KMS-11 (cell line): ENCODE data around the gene GRAP.

Experiments used
- H2AFZ ChIP-seq: fragments of 200-600 bp; sonication (generic); 2 replicates; pipeline ENCODE4 v1.6.1; 2016; ENCODE audit warnings: antibody characterized with exemption, mixed run types, low read depth
- H3K27ac ChIP-seq: fragments of 200-600 bp; sonication (generic); 2 replicates; pipeline ENCODE4 v1.6.1; 2016; ENCODE audit warnings: mild to moderate bottlenecking, mixed run types
- H3K27me3 ChIP-seq: fragments of 200-600 bp; sonication (generic); 2 replicates; pipeline ENCODE4 v1.6.1; 2017; ENCODE audit warnings: mild to moderate bottlenecking, low read depth, mixed run types, moderate library complexity; ENCODE audit not compliant: insufficient read depth
- H3K36me3 ChIP-seq: fragments of 200-600 bp; sonication (generic); 2 replicates; pipeline ENCODE4 v1.6.1; 2017; ENCODE audit warnings: mild to moderate bottlenecking, mixed run types; ENCODE audit not compliant: insufficient read depth
- H3K4me1 ChIP-seq: fragments of 200-600 bp; sonication (generic); 2 replicates; pipeline ENCODE4 v1.6.1; 2016; ENCODE audit warnings: mild to moderate bottlenecking, low read depth, mixed run types; ENCODE audit not compliant: poor library complexity, severe bottlenecking
- H3K4me2 ChIP-seq: fragments of 200-600 bp; sonication (generic); 2 replicates; pipeline ENCODE4 v1.7.0; 2016; ENCODE audit warnings: mild to moderate bottlenecking, mixed run types
- H3K4me3 ChIP-seq: fragments of 200-600 bp; sonication (generic); IDR thresholded peaks from 2 replicates; pipeline ENCODE4 v1.6.1; 2017; ENCODE audit warnings: low read depth, low read length, mixed read lengths; ENCODE audit not compliant: insufficient read depth
- H3K79me2 ChIP-seq: fragments of 200-600 bp; sonication (generic); 2 replicates; pipeline ENCODE4 v1.6.1; 2016; ENCODE audit warnings: low read depth, mixed run types; ENCODE audit not compliant: insufficient read depth
- H3K9ac ChIP-seq: fragments of 200-600 bp; sonication (generic); 2 replicates; pipeline ENCODE4 v1.6.1; 2016; ENCODE audit warnings: mild to moderate bottlenecking, mixed run types
- H4K20me1 ChIP-seq: fragments of 200-600 bp; sonication (generic); 2 replicates; pipeline ENCODE4 v1.6.1; 2016; ENCODE audit warnings: mild to moderate bottlenecking, mixed run types; ENCODE audit not compliant: insufficient read depth
- TF ChIP-seq, protein P1 (sequence below): fragments of 200-600 bp; sonication (generic); conservative IDR thresholded peaks from 2 replicates; pipeline ENCODE4 v1.6.1; 2017; ENCODE audit warnings: low read depth, mild to moderate bottlenecking, antibody characterized with exemption, low read length, moderate library complexity, mixed read lengths

Gene GRAP

DNA sequence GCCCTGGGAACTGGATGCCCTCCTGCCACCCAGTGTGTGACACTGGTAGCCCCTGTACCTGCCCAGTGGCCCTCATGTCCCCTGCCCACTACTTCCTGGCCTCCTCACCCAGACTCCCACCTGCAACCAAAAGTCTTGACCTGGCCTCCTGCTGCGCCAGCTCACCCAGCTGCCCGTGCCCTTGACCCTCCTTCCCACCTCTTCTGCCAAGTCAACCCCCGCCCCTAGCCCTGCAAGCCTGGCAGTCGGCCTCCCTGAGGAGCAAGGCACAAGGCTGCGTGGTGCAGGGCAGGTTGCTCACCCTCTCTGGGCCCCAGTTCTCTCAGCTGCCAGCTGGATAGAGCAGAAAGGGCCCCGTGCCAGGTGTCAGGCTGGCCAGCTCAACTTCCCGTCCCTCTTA is 29.9 kb downstream of the GRAP start:
- Histone ChIP-seq H3K79me2 (no peaks in the 10 kb centered on the region), H3K4me1 (no peaks in the 10 kb centered on the region), H3K27me3 (peaks cover 4% of the 10 kb centered on the region; the same call in 1 of the 2 replicates), H2AFZ (no peak overlapping the region), H3K4me2 (no peak overlapping the region), H3K9ac (no peak overlapping the region), H3K4me3 (no peak overlapping the region), H4K20me1 (no peaks in the 10 kb centered on the region), H3K27ac (no peak overlapping the region), H3K36me3 (no peaks in the 10 kb centered on the region)
- TF ChIP-seq, protein P1, sequence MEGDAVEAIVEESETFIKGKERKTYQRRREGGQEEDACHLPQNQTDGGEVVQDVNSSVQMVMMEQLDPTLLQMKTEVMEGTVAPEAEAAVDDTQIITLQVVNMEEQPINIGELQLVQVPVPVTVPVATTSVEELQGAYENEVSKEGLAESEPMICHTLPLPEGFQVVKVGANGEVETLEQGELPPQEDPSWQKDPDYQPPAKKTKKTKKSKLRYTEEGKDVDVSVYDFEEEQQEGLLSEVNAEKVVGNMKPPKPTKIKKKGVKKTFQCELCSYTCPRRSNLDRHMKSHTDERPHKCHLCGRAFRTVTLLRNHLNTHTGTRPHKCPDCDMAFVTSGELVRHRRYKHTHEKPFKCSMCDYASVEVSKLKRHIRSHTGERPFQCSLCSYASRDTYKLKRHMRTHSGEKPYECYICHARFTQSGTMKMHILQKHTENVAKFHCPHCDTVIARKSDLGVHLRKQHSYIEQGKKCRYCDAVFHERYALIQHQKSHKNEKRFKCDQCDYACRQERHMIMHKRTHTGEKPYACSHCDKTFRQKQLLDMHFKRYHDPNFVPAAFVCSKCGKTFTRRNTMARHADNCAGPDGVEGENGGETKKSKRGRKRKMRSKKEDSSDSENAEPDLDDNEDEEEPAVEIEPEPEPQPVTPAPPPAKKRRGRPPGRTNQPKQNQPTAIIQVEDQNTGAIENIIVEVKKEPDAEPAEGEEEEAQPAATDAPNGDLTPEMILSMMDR = no peak

DNA sequence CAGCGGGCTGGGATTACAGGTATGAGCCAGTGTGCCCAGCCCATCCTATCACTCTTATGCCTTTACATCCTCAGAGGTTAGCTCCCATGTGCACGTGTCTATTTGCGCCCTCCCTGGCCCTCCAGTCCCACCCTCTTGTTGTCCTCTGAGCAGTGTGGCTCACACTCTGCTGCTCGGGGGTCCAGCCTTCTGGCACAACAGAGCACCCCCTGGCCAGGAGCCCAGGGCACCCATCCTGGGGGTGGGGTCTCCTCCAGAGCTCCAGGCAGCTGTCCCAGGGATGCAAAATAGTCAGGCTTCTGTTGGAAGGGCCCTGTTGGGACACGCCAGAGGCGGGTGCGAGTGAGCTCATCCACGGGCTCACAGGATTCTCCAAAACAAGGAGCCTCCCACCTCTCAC is 30.5 kb downstream of the GRAP start:
- H3K4me3 ChIP-seq = no peak overlapping the region
- H3K9ac ChIP-seq = no peak overlapping the region
- H4K20me1 ChIP-seq = no peaks in the 10 kb centered on the region
- peaks cover 4% of the 10 kb centered on the region; the same call in 1 of the 2 replicates for H3K27me3 ChIP-seq
- no peaks in the 10 kb centered on the region for H3K4me1 ChIP-seq
- H3K4me2 ChIP-seq = no peak overlapping the region
- H3K27ac ChIP-seq = no peak overlapping the region
- no peak overlapping the region for H2AFZ ChIP-seq
- no peaks in the 10 kb centered on the region for H3K79me2 ChIP-seq
- no peaks in the 10 kb centered on the region for H3K36me3 ChIP-seq
- TF ChIP-seq, protein P1 = no peak

DNA sequence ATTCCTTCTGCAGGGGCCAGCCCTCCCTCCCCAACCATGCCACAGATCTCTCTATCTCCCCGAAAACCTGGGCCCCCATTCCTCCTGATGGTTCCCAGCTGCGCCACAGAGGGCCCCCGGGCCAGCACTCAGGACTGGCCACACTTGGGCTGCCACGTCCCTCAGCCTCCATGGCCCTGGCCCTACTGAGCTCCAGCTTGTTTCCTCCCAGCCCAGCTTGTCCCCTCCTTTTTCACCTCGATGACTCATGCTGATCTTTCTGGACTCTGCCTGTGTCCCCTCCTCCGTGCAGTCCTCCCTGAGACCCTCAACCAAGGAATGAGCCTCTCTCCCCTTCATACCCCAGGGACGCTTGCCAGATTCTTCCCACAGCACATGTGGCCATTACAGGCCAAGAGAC is 31.3 kb downstream of the GRAP start:
- Histone ChIP-seq H3K79me2 (no peaks in the 10 kb centered on the region), H3K27ac (no peak overlapping the region), H4K20me1 (no peaks in the 10 kb centered on the region), H2AFZ (no peak overlapping the region), H3K9ac (no peak overlapping the region), H3K4me1 (no peaks in the 10 kb centered on the region), H3K36me3 (no peaks in the 10 kb centered on the region), H3K4me3 (no peak overlapping the region), H3K4me2 (no peak overlapping the region), H3K27me3 (peaks cover 4% of the 10 kb centered on the region; the same call in 1 of the 2 replicates)
- TF ChIP-seq, protein P1 = no peak

DNA sequence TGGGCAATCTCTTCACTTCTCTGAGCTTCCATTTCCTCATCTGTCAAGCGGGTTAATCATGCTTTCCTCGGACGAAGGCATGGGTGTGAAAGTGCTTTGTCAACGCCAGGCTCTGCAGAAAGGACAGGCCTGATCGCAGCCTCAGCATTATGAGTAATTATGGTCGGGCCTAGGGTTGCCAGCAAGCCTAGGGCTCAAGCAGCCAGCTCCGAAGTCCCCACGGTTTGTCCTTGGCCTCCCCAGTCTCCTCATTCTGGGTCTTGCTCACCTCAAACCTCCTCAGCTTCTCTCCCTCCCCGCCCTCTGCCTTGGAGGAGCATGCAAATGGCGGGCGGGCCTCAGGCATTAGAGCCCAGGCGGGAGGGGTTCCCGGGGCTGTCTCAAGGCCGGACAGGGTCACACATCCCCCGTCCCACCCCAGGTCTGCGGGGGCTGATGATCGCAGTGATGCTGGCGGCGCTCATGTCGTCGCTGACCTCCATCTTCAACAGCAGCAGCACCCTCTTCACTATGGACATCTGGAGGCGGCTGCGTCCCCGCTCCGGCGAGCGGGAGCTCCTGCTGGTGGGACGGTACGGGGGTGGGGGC is 32.0 kb downstream of the GRAP start:
- no peaks in the 10 kb centered on the region for H3K36me3 ChIP-seq
- no peaks in the 10 kb centered on the region for H3K4me1 ChIP-seq
- no peak overlapping the region for H2AFZ ChIP-seq
- no peak overlapping the region for H3K4me2 ChIP-seq
- no peak overlapping the region for H3K9ac ChIP-seq
- H4K20me1 ChIP-seq = no peaks in the 10 kb centered on the region
- H3K4me3 ChIP-seq = no peak overlapping the region
- no peak overlapping the region for H3K27ac ChIP-seq
- TF ChIP-seq, protein P1 = no peak
- H3K27me3 ChIP-seq = peaks cover 4% of the 10 kb centered on the region; the same call in 1 of the 2 replicates
- H3K79me2 ChIP-seq = no peaks in the 10 kb centered on the region
